Measurements from ENCODE around the gene MAPK8IP2.
"Not testable (repeated sequence)": the region's sequence is repeated elsewhere in the genome, so short reads cannot be mapped to it uniquely, and the experiment has no call there.

MAPK8IP2 gene

GRCh38 chr22:50635591-50635990 is 35.0 kb downstream of the MAPK8IP2 start:
- DNase-seq (ENCODE audit: low read depth) = no peak

GRCh38 chr22:50640296-50640695 is 39.7 kb downstream of the MAPK8IP2 start:
- not testable (repeated sequence) for DNase-seq (ENCODE audit: low read depth)

- no peak for DNase-seq (ENCODE audit: low read depth)
Observed at GRCh38 chr22:50640857-50641647, 40.5 kb downstream of the MAPK8IP2 start.

GRCh38 chr22:50641696-50642607 is 41.4 kb downstream of the MAPK8IP2 start:
- no peak for DNase-seq (ENCODE audit: low read depth)

- DNase-seq (ENCODE audit: low read depth) = not testable (repeated sequence)
Observed at GRCh38 chr22:50643021-50643820, 42.6 kb downstream of the MAPK8IP2 start.

GRCh38 chr22:50643821-50644101 is 43.2 kb downstream of the MAPK8IP2 start:
- DNase-seq (ENCODE audit: low read depth) = not testable (repeated sequence)

GRCh38 chr22:50653256-50653655 is 52.7 kb downstream of the MAPK8IP2 start:
- no peak for DNase-seq (ENCODE audit: low read depth)

GRCh38 chr22:50654664-50655063 is 54.1 kb downstream of the MAPK8IP2 start:
- DNase-seq (ENCODE audit: low read depth) = not testable (repeated sequence)

GRCh38 chr22:50656122-50657070 is 55.8 kb downstream of the MAPK8IP2 start:
- DNase-seq (ENCODE audit: low read depth) = peak; percentile 44

- no peak for DNase-seq (ENCODE audit: low read depth)
Observed at GRCh38 chr22:50657925-50658324, 57.3 kb downstream of the MAPK8IP2 start.

GRCh38 chr22:50659711-50660110 is 59.1 kb downstream of the MAPK8IP2 start:
- not testable (repeated sequence) for DNase-seq (ENCODE audit: low read depth)

- no peak for DNase-seq (ENCODE audit: low read depth)
Observed at GRCh38 chr22:50660306-50660705, 59.7 kb downstream of the MAPK8IP2 start.
